ENCODE results near the gene HBS1L.

- no peak for TF ChIP-seq SUZ12 (IDR thresholded peaks at IDR 0.05; ENCODE audit: extremely low read depth, insufficient read depth, insufficient read length)
- TF ChIP-seq ZNF274 (IDR thresholded peaks at IDR 0.05; ENCODE audit: low read depth, low read length) = no peak
Observed at GRCh38 chr6:135072753-135073152, 18.1 kb upstream of the HBS1L start.
